GM18508 (cell line): ENCODE results near the gene CCNDBP1.
"Not testable (repeated sequence)": the region's sequence is repeated elsewhere in the genome, so short reads cannot be mapped to it uniquely, and the experiment has no call there.

Experiments used
- ATAC-seq: cut with Tn5 transposase; IDR thresholded peaks from one replicate; pipeline ENCODE4 v1.9.1; 2021; ENCODE audit warnings: moderate number of reproducible peaks; ENCODE audit not compliant: insufficient read depth, unreplicated experiment

CCNDBP1 gene

DNA sequence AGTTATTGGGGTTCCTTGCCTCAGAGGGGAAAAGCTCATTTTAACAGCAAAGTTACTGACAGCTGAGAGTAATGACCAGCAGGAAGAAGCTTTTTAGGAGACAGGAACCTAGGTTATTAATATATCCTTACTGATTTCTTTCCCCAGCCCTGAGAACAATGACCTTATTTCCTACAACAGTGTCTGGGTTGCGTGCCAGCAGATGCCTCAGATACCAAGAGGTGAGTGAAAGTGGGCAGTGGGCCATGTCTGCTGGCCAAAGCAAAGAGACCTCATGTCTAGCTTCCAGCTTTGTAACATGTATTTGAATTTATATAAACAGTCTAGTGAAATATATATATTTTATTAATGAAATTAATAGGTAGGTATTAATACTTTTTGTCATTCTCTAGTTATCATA lies 5.0 kb downstream of the CCNDBP1 start:
- ATAC-seq = no peak

DNA sequence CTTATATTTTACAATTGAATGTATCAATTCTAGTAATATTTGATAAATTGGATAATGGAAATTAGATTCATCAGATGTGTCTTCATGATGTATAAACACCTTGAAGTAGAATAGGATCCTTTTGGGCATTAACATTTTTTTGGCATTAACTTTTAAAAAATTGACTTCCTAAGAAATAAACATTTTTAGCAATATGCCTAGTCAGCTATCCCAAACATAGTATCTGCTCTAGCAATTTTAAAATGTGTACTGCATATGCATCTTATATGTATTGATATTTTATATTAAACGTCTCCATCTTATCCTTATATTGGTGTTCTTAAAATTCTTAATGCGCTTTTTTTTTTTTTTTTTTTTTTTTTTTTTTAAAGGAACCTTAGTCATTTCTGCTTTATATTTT lies 8.5 kb downstream of the CCNDBP1 start:
- no peak for ATAC-seq

DNA sequence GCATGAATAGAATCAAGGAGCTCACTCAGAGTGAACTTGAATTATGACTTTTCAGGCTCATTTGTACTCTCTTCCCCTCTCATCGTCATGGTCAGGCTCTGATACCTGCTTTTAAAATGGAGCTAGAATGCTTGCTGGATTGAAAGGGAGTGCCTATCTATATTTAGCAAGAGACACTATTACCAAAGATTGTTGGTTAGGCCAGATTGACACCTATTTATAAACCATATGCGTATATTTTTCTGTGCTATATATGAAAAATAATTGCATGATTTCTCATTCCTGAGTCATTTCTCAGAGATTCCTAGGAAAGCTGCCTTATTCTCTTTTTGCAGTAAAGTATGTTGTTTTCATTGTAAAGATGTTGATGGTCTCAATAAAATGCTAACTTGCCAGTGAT lies 9.6 kb downstream of the CCNDBP1 start:
- ATAC-seq = no peak

DNA sequence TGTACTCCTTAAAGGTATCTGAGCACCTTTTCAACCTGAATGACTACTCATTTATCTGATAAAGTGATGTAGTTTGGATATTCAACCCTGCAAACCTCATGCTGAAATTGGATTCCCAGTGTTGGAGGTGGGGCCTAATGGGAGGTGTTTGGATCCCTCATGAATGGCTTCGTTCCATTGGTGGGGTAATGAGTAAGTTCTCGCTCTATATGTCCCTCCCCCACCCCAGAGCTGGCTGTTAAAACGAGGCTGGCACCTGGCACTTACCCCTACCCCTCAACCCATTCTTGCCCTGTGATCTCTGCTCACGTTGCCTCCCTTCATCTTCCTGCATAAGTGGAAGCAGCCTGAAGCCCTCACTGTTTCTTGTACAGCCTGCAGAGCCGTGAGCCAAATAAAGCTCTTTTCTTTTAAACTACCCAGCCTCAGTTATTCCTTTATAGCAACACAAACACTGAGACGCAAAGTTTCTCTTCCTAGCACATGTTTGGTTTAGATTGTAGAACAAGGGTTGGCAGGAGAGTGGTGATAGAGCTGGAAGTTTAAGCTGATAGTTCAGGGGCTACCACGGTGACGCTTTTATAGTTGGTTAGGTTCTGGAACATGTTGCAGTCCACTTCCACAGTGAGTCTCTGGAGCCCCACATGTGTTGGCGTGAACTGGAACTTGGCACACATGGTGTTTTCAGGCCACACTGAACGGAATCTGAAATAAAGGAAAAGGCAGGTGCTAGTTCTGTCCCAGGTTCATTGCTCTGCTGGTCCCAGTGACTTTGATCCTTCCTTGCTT lies 11.8 kb downstream of the CCNDBP1 start:
- ATAC-seq = no peak

- not testable (repeated sequence) for ATAC-seq
These were observed 12.6 kb downstream of the CCNDBP1 start for GRCh38 chr15:43197773-43198172.

- not testable (repeated sequence) for ATAC-seq
These were observed 13.4 kb downstream of the CCNDBP1 start for GRCh38 chr15:43198556-43198955.

DNA sequence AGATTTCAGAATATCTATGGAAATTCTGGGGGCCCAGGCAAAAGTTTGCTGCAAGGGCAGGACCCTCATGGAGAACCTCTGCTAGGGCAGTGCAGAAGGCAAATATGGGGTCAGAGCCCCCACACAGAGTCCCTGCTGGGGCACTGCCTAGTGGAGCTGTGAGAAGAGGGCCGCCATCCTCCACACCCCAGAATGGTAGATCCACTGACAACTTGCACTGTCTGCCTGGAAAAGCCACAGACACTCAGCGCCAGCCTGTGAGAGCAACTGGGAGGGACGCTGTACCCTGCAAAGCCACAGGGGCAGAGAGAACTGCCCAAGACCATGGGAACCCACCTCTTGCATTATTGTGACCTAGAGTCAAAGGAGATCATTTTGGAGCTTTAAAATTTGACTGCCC lies 13.8 kb downstream of the CCNDBP1 start:
- no peak for ATAC-seq

- ATAC-seq = no peak
These were observed 14.8 kb downstream of the CCNDBP1 start for GRCh38 chr15:43199945-43200488.

DNA sequence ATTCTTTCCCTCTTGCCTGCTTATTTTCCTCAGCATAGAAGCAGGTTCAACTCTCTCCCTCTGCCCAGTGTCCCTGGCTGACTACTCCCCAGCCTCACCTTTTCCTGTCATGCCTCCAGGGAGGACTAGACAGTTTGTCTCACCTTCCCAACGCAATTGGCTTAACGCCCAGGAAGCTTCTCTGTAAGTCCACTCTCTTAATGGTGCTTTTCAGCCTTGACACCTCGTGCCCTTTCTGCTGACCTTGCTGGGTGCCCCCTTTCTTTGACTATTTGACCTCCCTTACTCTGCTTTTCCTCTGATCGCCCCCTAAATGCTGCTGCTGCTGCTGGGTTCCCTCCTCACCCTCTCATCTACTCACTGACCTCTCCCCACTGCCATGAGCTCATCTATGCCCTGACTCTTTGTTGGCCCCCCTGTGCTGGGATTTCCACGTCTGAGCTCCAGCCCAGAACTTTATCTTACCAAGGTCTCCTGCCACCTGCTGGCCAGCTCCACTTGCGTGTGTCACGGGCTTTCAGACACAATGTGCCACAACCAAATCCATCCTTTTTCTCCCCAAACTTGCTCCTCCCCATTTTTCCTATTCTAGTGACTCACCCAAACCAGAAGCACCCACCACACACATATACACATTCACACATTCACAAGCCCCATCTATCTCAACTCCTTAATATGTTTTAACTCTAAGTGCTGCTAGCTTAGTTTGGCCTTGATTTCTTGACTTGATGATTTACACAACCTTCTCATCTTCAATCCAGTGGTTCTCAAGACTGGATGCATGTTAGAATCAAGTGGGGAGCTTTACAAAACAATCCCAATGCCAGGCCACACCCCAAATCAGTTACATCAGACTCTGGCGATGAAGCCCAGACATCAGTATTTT lies 19.1 kb downstream of the CCNDBP1 start:
- ATAC-seq = no peak

DNA sequence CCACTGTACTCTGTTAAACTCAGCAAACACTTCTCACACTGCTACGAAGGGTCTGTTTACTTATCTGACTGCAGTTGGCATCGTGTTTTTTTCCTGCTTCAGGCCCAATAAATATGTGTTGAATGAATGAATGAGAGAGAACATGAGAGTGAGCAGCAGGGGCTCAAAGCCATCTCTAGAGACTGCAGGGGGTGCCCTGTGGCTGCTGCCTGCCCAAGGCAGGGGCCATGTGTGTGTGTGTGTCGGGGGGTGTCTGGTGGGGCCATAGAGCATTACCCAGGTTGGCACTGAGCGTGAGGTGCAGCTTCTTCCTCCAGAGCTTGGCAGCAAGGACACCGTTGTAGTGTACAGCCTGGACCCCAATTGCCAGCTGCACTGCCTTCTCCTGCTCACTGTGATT lies 20.9 kb downstream of the CCNDBP1 start:
- no peak for ATAC-seq

DNA sequence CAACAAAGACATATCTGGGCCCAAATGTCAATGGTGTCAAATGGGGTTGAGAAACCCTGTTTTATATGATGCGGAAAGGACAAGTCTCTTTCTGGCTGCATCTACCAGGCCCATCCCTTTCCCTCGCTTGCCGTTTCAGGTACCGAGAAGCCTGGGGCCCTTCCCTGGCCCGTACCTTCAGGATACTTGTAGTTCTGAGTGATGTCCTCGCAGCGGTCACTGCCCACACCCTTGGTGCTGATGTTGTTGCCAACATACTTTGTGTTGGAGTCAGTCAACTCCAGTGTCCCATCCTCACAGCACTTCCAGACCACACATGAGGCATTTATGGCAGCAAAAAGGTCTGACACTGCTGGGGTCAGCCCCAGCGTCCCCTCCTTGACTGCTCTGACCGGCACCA lies 21.8 kb downstream of the CCNDBP1 start:
- ATAC-seq = no peak

- no peak for ATAC-seq
These were observed 23.1 kb downstream of the CCNDBP1 start for GRCh38 chr15:43208052-43209002.

DNA sequence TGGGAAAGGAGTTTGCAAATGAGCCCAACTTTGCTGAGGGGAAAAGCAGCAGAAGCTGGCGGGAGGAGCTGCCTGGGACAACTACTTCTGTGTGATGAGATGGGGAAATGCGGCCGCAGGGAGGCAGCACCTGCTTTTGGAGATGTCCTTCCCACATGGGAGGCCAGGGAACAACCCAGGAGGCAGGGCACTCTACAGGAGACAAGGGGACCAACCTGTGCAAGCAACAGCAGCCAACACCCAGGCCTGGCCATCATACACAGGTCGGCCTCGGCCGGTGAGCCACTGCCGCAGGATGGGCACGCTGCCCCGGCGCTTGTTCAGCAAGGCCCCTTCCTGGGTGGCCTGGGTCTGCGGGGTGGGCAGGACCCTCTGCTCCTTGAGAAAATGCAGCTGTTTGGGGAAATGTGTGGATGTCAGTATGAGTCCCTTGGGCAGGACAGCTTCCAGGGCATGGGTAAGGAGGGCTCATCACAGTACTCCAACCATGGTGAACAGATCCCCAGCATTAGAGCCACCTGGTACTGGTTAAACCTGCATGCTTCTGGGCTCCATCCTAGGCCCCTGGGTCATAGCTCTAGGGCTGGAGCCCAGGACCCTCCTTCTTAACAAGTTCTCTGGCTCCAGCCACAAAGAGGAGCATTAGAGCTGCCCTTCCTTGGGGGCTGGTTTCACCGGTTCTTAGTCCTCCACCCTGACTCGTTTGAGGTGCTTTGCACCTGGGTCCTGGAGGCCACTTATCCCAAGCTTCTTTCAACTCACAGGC lies 24.0 kb downstream of the CCNDBP1 start:
- no peak for ATAC-seq

GRCh38 chr15:43210172-43210745 lies 25.1 kb downstream of the CCNDBP1 start:
- no peak for ATAC-seq

DNA sequence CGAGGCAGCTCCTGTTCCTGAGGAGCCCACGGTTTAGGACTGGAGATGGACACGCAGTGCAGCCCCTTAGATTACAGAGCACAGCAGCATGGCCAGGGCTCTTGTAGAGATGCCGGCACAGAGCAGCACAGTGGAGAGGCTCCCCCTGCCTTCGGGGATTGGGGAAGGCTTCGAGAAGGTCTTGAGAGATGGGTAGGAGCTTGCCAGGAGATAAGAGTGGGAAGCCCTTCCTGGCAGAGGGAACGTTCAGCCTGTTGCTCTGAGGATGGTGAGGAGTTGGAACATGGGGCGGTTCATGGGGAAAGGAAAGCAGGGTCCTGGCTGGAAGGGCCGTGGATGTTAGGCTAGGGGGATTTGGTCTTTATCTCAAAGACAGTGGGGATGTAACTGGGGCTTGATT lies 25.6 kb downstream of the CCNDBP1 start:
- ATAC-seq = no peak

- no peak for ATAC-seq
These were observed 26.1 kb downstream of the CCNDBP1 start for GRCh38 chr15:43211224-43211735.

DNA sequence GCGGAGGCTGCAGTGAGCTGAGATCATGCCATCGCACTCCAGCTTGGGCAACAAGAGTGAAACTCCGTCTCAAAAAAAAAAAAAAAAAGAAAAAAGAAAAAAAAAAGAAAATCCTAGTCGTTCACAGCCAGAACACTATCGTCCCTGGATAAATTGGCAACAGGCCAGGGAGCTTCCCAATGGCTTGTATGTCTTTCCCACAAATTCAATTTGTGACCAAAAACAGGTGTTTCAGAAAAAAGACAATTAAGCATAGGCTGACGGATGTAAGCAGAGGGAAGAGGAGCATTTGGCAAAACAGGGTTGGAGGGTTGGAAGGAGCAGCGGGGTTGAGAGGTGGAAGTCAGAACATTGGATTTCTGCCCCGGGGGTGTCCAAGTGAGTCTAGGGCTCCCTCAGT lies 27.1 kb downstream of the CCNDBP1 start:
- ATAC-seq = no peak

- ATAC-seq = no peak
These were observed 27.7 kb downstream of the CCNDBP1 start for GRCh38 chr15:43212951-43213350.

GRCh38 chr15:43213466-43213865 lies 28.3 kb downstream of the CCNDBP1 start:
- no peak for ATAC-seq
